ACC112 (cell line): Measurements from ENCODE around the gene NFIL3.

Experiments
- H2AFZ ChIP-seq: fragments of 200-600 bp; sonication (generic); one replicate; pipeline ENCODE4 v1.6.0; 2017; ENCODE audit warnings: antibody characterized with exemption, low read length; ENCODE audit not compliant: unreplicated experiment
- H3K27ac ChIP-seq: fragments of 200-600 bp; sonication (generic); 2 replicates; pipeline ENCODE4 v1.5.1; 2014; ENCODE audit warnings: low read depth, mild to moderate bottlenecking, antibody characterized with exemption, low read length, moderate library complexity
- H3K27me3 ChIP-seq: fragments of 200-600 bp; sonication (generic); 2 replicates; pipeline ENCODE4 v1.6.1; 2014; ENCODE audit warnings: mild to moderate bottlenecking, antibody characterized with exemption, low read length, moderate library complexity, mixed read lengths; ENCODE audit not compliant: insufficient read depth
- H3K36me3 ChIP-seq: fragments of 200-600 bp; sonication (generic); 2 replicates; pipeline ENCODE4 v1.6.1; 2016; ENCODE audit warnings: mild to moderate bottlenecking, antibody characterized with exemption, low read length, moderate library complexity, mixed read lengths; ENCODE audit not compliant: insufficient read depth
- H3K4me1 ChIP-seq: fragments of 200-600 bp; sonication (generic); one replicate; pipeline ENCODE4 v1.6.1; 2016; ENCODE audit warnings: low read length, mixed read lengths; ENCODE audit not compliant: insufficient read depth, unreplicated experiment, control insufficient read depth
- H3K4me3 ChIP-seq: fragments of 200-600 bp; sonication (generic); 2 replicates; pipeline ENCODE4 v1.5.1; 2014; ENCODE audit warnings: mild to moderate bottlenecking, low read depth, low read length
- H3K79me2 ChIP-seq: fragments of 200-600 bp; sonication (generic); one replicate; pipeline ENCODE4 v1.6.0; 2016; ENCODE audit warnings: low read length; ENCODE audit not compliant: control insufficient read depth, unreplicated experiment, insufficient read depth

NFIL3 gene

DNA sequence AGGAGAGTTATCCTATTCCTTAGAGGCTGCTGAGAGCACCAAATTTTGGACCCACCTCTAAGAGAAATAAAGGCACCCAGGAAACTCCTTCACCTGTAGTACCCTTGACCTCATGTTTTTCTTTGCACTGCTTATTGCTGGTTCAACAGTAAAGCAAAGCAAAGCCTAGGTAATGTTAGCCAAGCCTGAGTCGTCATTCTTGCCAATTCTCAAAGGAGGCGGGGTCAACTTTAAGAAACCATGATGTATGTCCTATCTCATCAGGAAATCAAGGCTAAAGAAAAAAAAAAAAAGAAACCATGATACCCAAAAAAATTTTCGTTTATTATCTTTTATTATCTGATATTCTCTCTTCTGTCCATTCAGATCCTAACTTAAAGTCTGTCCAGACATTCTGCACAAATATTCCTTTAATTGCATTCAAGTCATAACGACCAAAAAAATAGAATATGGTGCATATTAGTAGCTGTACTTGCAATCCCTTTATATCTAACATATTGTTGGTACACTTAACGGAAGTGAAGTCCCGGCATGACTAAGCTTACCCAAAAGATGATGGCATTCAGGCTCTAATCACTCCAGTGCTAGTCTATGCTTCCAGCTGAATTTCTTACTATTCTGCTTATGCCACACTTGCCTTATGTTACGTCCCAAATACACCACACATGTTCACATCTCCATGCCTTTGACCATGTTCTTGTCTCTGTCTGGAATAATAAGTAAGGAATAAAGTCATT lies 63.7 kb downstream of the NFIL3 start:
- peaks cover 22% of the 10 kb centered on the region for H3K4me1 ChIP-seq
- no peak overlapping the region for H3K27ac ChIP-seq
- H2AFZ ChIP-seq = no peak overlapping the region
- 0 out of 2 replicates have a peak, but pooled peaks cover 5% of the 10 kb centered on the region for H3K36me3 ChIP-seq
- no peaks in the 10 kb centered on the region for H3K27me3 ChIP-seq
- H3K79me2 ChIP-seq = peaks cover 47% of the 10 kb centered on the region
- H3K4me3 ChIP-seq = peak overlapping the region; percentile 89

DNA sequence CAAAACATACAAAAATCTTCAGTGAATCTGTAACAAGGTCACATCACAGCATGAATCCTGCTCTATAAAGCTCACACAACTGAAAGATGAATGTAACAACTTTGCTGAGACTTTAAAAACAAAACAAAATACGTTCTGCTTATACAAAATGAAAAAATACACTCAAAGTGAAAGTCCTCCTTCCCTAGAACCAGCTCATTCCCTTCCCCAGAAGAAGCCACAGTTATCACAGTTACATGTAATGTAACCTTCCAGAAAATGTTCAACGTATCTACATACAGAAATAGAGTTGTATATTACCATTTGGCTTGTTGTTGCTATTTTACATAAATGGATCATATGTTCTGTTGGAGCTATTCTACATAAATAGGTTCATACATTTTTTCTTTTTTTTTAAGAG lies 64.5 kb downstream of the NFIL3 start:
- Histone ChIP-seq H3K27ac (no peak overlapping the region), H3K4me1 (peaks cover 22% of the 10 kb centered on the region), H3K79me2 (peaks cover 47% of the 10 kb centered on the region), H2AFZ (no peak overlapping the region), H3K4me3 (peak overlapping the region; percentile 14; the same call in 1 of the 2 replicates), H3K27me3 (no peaks in the 10 kb centered on the region), H3K36me3 (0 out of 2 replicates have a peak, but pooled peaks cover 5% of the 10 kb centered on the region)
